Astrocyte of the spinal cord (primary cell): ENCODE data around the gene PRR36.

ENCODE experiments used
- DNase-seq: peaks from one replicate; pipeline ENCODE4 v3.0.0; 2011; ENCODE audit warnings: low read depth, low spot score
- H3K4me3 ChIP-seq: 2 replicates; pipeline ENCODE4 v1.5.1; 2011; ENCODE audit warnings: low read depth, mild to moderate bottlenecking, low read length, moderate library complexity
- CTCF ChIP-seq: IDR thresholded peaks from 2 replicates; pipeline ENCODE4 v1.5.1; 2012; ENCODE audit warnings: low read depth, mild to moderate bottlenecking, low read length, inconsistent platforms
- in situ Hi-C: cut with HindIII; loops from 2 replicates; pipeline ENCODE4 v1.10.0; 2017; ENCODE audit warnings: low sequenced_read_pairs

PRR36 gene

GRCh38 chr19:7832781-7833180 is 41.4 kb downstream of the PRR36 start:
- in situ Hi-C loops, result no loop called here
- DNase-seq, result no peak
- no peak overlapping the region for H3K4me3 ChIP-seq
- TF ChIP-seq CTCF, result no peak

- no peak overlapping the region for H3K4me3 ChIP-seq
- DNase-seq, result no peak
- TF ChIP-seq CTCF, result no peak
- in situ Hi-C loops, result no loop called here
Measured at GRCh38 chr19:7832009-7832408, 42.2 kb downstream of the PRR36 start.

- TF ChIP-seq CTCF, result peak; percentile 46
- DNase-seq, result no peak
- no peak overlapping the region for H3K4me3 ChIP-seq
- in situ Hi-C loops, result no loop called here
Measured at GRCh38 chr19:7831452-7831851, 42.7 kb downstream of the PRR36 start.

- DNase-seq, result no peak
- in situ Hi-C loops, result no loop called here
- no peak for TF ChIP-seq CTCF
- peak overlapping the region; percentile 63 for H3K4me3 ChIP-seq
Measured at GRCh38 chr19:7830823-7831222, 43.4 kb downstream of the PRR36 start.

- DNase-seq, result no peak
- in situ Hi-C loops, result no loop called here
Measured at GRCh38 chr19:7830272-7830771, 43.9 kb downstream of the PRR36 start.

GRCh38 chr19:7829561-7830271 is 44.5 kb downstream of the PRR36 start, which contains the start of gene EVI5L:
Gene EVI5L, plus strand, starts transcription at chr19:7830218. Its CDS starts 16,325 bp downstream, at chr19:7846543.
- peak; percentile 100 for DNase-seq
- TF ChIP-seq CTCF, result no peak
- peak within 1 kb of the TSS; percentile 63 for H3K4me3 ChIP-seq
- in situ Hi-C loops, result no loop called here

More at GRCh38 chr19:7830272-7830771, 43.9 kb downstream of the PRR36 start:
- peak overlapping the region; percentile 63 for H3K4me3 ChIP-seq
- no peak for TF ChIP-seq CTCF
